K562 (cell line): ENCODE data around the gene GEMIN4. TPM values are rescaled to one million over a fixed set of nuclear protein-coding genes. Genes with fewer than 3 reads are reported as not detected.

Source experiments
- ATAC-seq: fragments of 200-7000 bp; cut with Tn5 transposase; 3 replicates; pipeline ENCODE4 v1.9.1; 2020; ENCODE audit warnings: moderate library complexity
- BruUV-seq: library from RNA; stranded (reverse); fragments of 400-500 nt; replicated peaks from 2 replicates; lab custom pipeline; 2021; lab: Mats Ljungman, UMichigan
- CTCF ChIA-PET: fragments of 300-600 bp; formaldehyde crosslinking; extraction: SDS; loops from one replicate; lab custom pipeline; 2021; ENCODE audit warnings: low intra/inter-chr PET ratio; lab: Yijun Ruan, JAX
- POLR2A ChIA-PET: fragments of 300-600, 350-650 bp; sonication (Branson Sonifier 250); formaldehyde crosslinking; extraction: SDS; loops from one replicate; lab custom pipeline; 2021; ENCODE audit warnings: antibody characterized with exemption, inconsistent platforms; lab: Yijun Ruan, JAX
- DNase-seq, 4 experiments: peaks; one replicate each; pipeline versions ENCODE4 v3.0.0 to v3.0.0-alpha.2; 2011 to 2018; ENCODE audit warnings: low spot score in 3 of 4, mixed read lengths in 3 of 4; ENCODE audit errors: extremely low read depth in 1 of 4
- FAIRE-seq: peaks from 2 replicates; lab custom pipeline; 2011; peaks lifted over from hg19 to GRCh38; lab: Jason Lieb, UNC
- H2AFZ ChIP-seq: 2 replicates; pipeline ENCODE4 v1.6.0; 2011; ENCODE audit warnings: low read depth, low read length, control low read depth, inconsistent platforms
- H3K27ac ChIP-seq: fragments of 200-600 bp; 3 replicates; pipeline ENCODE4 v1.8.0; 2011; ENCODE audit warnings: low read depth, mild to moderate bottlenecking, control low read depth, inconsistent platforms, low read length, moderate library complexity, mixed read lengths; ENCODE audit errors: extremely low read depth
- H3K27me3 ChIP-seq, 2 experiments: fragments of 300-600 bp in 1 of 2; 2 replicates in 1 of 2; 3 replicates in 1 of 2; pipeline versions ENCODE4 v1.6.0 to v1.8.0; 2011; ENCODE audit warnings: inconsistent platforms in 2 of 2, low read length in 2 of 2, mild to moderate bottlenecking in 1 of 2, mixed read lengths in 1 of 2, moderate library complexity in 1 of 2; ENCODE audit not compliant: control insufficient read depth in 2 of 2, insufficient read depth in 2 of 2
- H3K36me3 ChIP-seq: fragments of 300-600 bp; 3 replicates; pipeline ENCODE4 v1.8.0; 2011; ENCODE audit warnings: mild to moderate bottlenecking, low read length, inconsistent platforms; ENCODE audit not compliant: control insufficient read depth, insufficient read depth
- H3K4me1 ChIP-seq, 2 experiments: fragments of 200-600 bp in 1 of 2; replicated peaks in 1 of 2; 2 replicates in 1 of 2; 3 replicates in 1 of 2; pipeline versions ENCODE4 v1.5.1 to v1.8.0; 2011; ENCODE audit warnings: inconsistent platforms in 2 of 2, low read length in 2 of 2, mild to moderate bottlenecking in 1 of 2, mixed read lengths in 1 of 2, moderate library complexity in 1 of 2; ENCODE audit not compliant: control insufficient read depth in 2 of 2, insufficient read depth in 2 of 2
- H3K4me2 ChIP-seq: 2 replicates; pipeline ENCODE4 v1.6.1; 2011; ENCODE audit warnings: low read length, control low read depth, inconsistent platforms, mixed read lengths; ENCODE audit not compliant: insufficient read depth
- H3K4me3 ChIP-seq: fragments of 200-600 bp; sonication (generic), shearing (Covaris generic); 2 replicates; pipeline ENCODE4 v1.5.1; 2016; ENCODE audit warnings: control low read depth, inconsistent platforms
- H3K79me2 ChIP-seq: fragments of 200-600 bp; 3 replicates; pipeline ENCODE4 v1.8.0; 2011; ENCODE audit warnings: low read length, inconsistent platforms; ENCODE audit not compliant: control insufficient read depth, insufficient read depth
- H3K9ac ChIP-seq, 2 experiments: 2 replicates each; pipeline versions ENCODE4 v1.6.0 to v1.6.1; 2011; ENCODE audit warnings: low read depth in 2 of 2, low read length in 2 of 2, control low read depth in 1 of 2, inconsistent platforms in 1 of 2, mild to moderate bottlenecking in 1 of 2, mixed read lengths in 1 of 2; ENCODE audit not compliant: insufficient read depth in 1 of 2
- H3K9me1 ChIP-seq: one replicate; pipeline ENCODE4 v1.6.0; 2011; ENCODE audit warnings: inconsistent platforms, mild to moderate bottlenecking, low read length, moderate library complexity; ENCODE audit not compliant: control insufficient read depth, insufficient read depth
- H3K9me3 ChIP-seq: replicated peaks from 2 replicates; pipeline ENCODE4 v1.5.1; 2011; ENCODE audit warnings: low read depth, low read length, inconsistent platforms; ENCODE audit not compliant: control insufficient read depth, insufficient read depth
- H4K20me1 ChIP-seq: replicated peaks from 2 replicates; pipeline ENCODE4 v1.6.1; 2011; ENCODE audit warnings: low read length, inconsistent platforms, mixed read lengths; ENCODE audit not compliant: control insufficient read depth, insufficient read depth
- CBX1 ChIP-seq: sonication (generic); IDR thresholded peaks from 2 replicates; pipeline ENCODE4 v1.6.1; 2016; ENCODE audit warnings: antibody characterized with exemption, low read depth, mild to moderate bottlenecking
- ERF ChIP-seq: fragments of 450-650 bp; formaldehyde crosslinking; IDR thresholded peaks from 2 replicates; pipeline ENCODE4 v1.4.0; 2020; ENCODE audit warnings: mild to moderate bottlenecking, mixed read lengths
- HNRNPL ChIP-seq: fragments of 200-400 bp; formaldehyde crosslinking; IDR thresholded peaks from 2 replicates; pipeline ENCODE4 v1.6.1; 2017; ENCODE audit warnings: low read depth, mild to moderate bottlenecking, low read length
- L3MBTL2 ChIP-seq: fragments of 450-650 bp; IDR thresholded peaks from 2 replicates; pipeline ENCODE4 v1.6.1; 2016; ENCODE audit warnings: mild to moderate bottlenecking, moderate library complexity
- PML ChIP-seq: IDR thresholded peaks from 2 replicates; pipeline ENCODE4 v1.6.1; 2012; ENCODE audit warnings: low read length, inconsistent platforms
- RBM17 ChIP-seq: fragments of 200-400 bp; formaldehyde crosslinking; IDR thresholded peaks from 2 replicates; pipeline ENCODE4 v1.6.1; 2017; ENCODE audit warnings: low read depth, mild to moderate bottlenecking, low read length, borderline replicate concordance
- RHOXF2B ChIP-seq: fragments of 250-450 bp; sonication (Bioruptor Pico); conservative IDR thresholded peaks from 2 replicates; pipeline ENCODE4 v1.5.1; 2021
- TAL1 ChIP-seq: fragments of 450-650 bp; IDR thresholded peaks from 2 replicates; pipeline ENCODE4 v1.6.1; 2016; ENCODE audit warnings: mild to moderate bottlenecking
- TBP ChIP-seq: optimal IDR thresholded peaks from 2 replicates; pipeline ENCODE3; 2011; ENCODE audit warnings: low read depth, low read length, improper control_type of control experiment
- ZFP36 ChIP-seq: fragments of 150-350 bp; IDR thresholded peaks from 2 replicates; pipeline ENCODE4 v1.6.1; 2018; ENCODE audit warnings: low read length, low read depth; ENCODE audit not compliant: partially characterized antibody
- ZKSCAN1 ChIP-seq: fragments of 150-350 bp; IDR thresholded peaks from 2 replicates; pipeline ENCODE4 v1.6.1; 2016; ENCODE audit warnings: low read depth, low read length
- ZNF639 ChIP-seq, 2 experiments: fragments of 200-800 bp in 1 of 2; sonication (Bioruptor generic) in 1 of 2; sonication (generic) in 1 of 2; formaldehyde crosslinking in 1 of 2; IDR thresholded peaks in 1 of 2; conservative IDR thresholded peaks in 1 of 2; 2 replicates each; pipeline versions ENCODE4 v1.5.0 to v1.6.1; 2016 to 2020; ENCODE audit warnings: missing compliant biosample characterization in 1 of 2, missing genetic modification characterization in 1 of 2, missing genetic modification reagents in 1 of 2
- ZNF699 ChIP-seq: fragments of 250-450 bp; sonication (Bioruptor Pico); IDR thresholded peaks from 2 replicates; pipeline ENCODE4 v1.8.0; 2021; ENCODE audit warnings: mild to moderate bottlenecking, moderate library complexity; ENCODE audit not compliant: insufficient replicate concordance
- WGBS: fragments of 100-300 bp; shearing (Covaris generic); methylation state at CpG from one replicate; pipeline ENCODE4 v1.1.6; 2016; ENCODE audit warnings: low coverage, mixed read lengths; ENCODE audit not compliant: insufficient coverage; ENCODE audit errors: missing lambda C conversion rate; 5-methylcytosine and 5-hydroxymethylcytosine counted together
- in situ Hi-C: fragments of 300-500 bp; cut with MboI; formaldehyde crosslinking; loops from 4 replicates; pipeline ENCODE4 v1.15.0; 2018; ENCODE audit warnings: inconsistent platforms, mixed read lengths
- intact Hi-C: fragments of 100-400 bp; cut with micrococcal nuclease; formaldehyde crosslinking; loops from 2 replicates; pipeline ENCODE4 v1.14.2; 2022
- polyA plus RNA-seq, 8 experiments: library from polyadenylated mRNA; depleted of rRNA in 4 of 8; stranded (reverse) in 5 of 8; unstranded in 3 of 8; fragments of >200 nt; fragmentation: Nextera tagmentation in 2 of 8; fragmentation: Illumina TruSeq in 1 of 8; extraction: Ambion mirVana in 2 of 8; extraction: Trizol in 1 of 8; gene quantifications; 2 replicates each; pipeline versions ENCODE4 v1.2.1 to v1.2.3, GENCODE V29; 2011 to 2014; ENCODE audit warnings: inconsistent platforms in 1 of 8, missing spikeins in 1 of 8
- total RNA-seq, 7 experiments: library from RNA; depleted of rRNA in 6 of 7; stranded (reverse); fragments of >200 nt in 6 of 7; fragmentation: Illumina TruSeq in 2 of 7; extraction: Trizol in 2 of 7; gene quantifications; 2 replicates each; pipeline versions ENCODE4 v1.2.1 to v1.2.3, GENCODE V29; 2011 to 2021; ENCODE audit warnings: low replicate concordance in 1 of 7
- TF ChIP-seq, protein P1 (sequence below): fragments of 450-650 bp; IDR thresholded peaks from 2 replicates; pipeline ENCODE4 v1.6.1; 2016; ENCODE audit warnings: antibody characterized with exemption

GEMIN4 gene
- total and polyA plus RNA-seq, 9 of the 15 experiments (the other 6 are each of a cell fraction or from before 2014, with no cell fraction given), result 1.8 to 42.5 (median 10.8) TPM

DNA sequence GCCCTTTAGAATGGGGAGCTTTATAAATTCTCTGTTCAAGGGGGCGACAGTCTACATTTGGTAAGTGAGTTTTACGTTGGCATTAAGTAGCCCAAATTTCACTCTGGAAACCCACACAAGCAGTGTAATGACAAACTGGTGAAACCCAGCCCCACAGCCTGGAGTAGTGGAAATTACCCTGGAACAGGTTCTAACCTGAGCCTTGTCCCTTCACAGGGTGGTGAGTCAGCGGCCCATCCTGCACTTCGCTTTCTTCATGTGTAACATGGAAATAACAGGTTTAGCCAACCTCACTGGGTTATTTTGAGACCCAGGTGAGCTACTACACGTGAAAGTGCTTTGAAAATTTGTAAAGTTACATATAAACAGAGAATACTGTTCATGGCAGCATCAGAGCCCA, 23.2 kb downstream of the GEMIN4 start:
- Histone ChIP-seq H4K20me1 (no peaks in the 10 kb centered on the region), H3K36me3 (peaks cover 3% of the 10 kb centered on the region; the same call in 2 of the 3 replicates), H3K9me1 (no peaks in the 10 kb centered on the region), H3K4me2 (no peak overlapping the region)
- intact Hi-C loops, result no loop called here
- DNase-seq, result no peak
- CTCF ChIA-PET, result no interaction called here
- TF ChIP-seq RBM17, result no peak
- TF ChIP-seq CBX1, result no peak
- no peak for TF ChIP-seq ZNF699 (CRISPR knock-in tag)
- no peak for TF ChIP-seq RHOXF2B
- no peak for TF ChIP-seq TAL1
- TF ChIP-seq, all 486 proteins: peak for 0
- Histone ChIP-seq H3K27ac (no peak overlapping the region), H3K79me2 (peaks cover 12% of the 10 kb centered on the region; the same call in 2 of the 3 replicates), H3K9me3 (no peaks in the 10 kb centered on the region), H3K27me3 (no peaks in the 10 kb centered on the region), H3K4me1 (peaks cover 7 to 17% of the 10 kb centered on the region in 2 experiments; a peak in 4 of 5 replicates), H3K9ac (no peak overlapping the region), H2AFZ (no peak overlapping the region), H3K4me3 (no peak overlapping the region)
- WGBS, result 65% methylated on average over 5 of the region's 5 CpGs
- no TSS peak for BruUV-seq
- in situ Hi-C loops, result no loop called here
- ATAC-seq, result no peak
- FAIRE-seq, result no peak
- POLR2A ChIA-PET, result interaction anchor here (0.7 kb wide), 1 partner anchor 16 kb away, joined by 4 read pairs; no protein-coding TSS in a partner anchor

- Histone ChIP-seq H4K20me1 (no peaks in the 10 kb centered on the region), H3K27me3 (no peaks in the 10 kb centered on the region), H3K27ac (no peak overlapping the region), H3K4me3 (no peak overlapping the region), H3K9me1 (no peaks in the 10 kb centered on the region), H2AFZ (no peak overlapping the region), H3K9ac (no peak overlapping the region), H3K9me3 (no peaks in the 10 kb centered on the region), H3K36me3 (no peaks in the 10 kb centered on the region), H3K4me1 (no peaks in the 10 kb centered on the region; a peak in 3 of 5 replicates), H3K79me2 (no peaks in the 10 kb centered on the region), H3K4me2 (no peak overlapping the region)
- WGBS, result 30% methylated on average over 19 of the region's 20 CpGs
- in situ Hi-C loops (no loop called here), intact Hi-C loops (no loop called here)
- FAIRE-seq (no peak), ATAC-seq (no peak), DNase-seq (no peak)
- no TSS peak for BruUV-seq
- ChIA-PET CTCF (no interaction called here), POLR2A (interaction anchor here (0.6 kb wide), 1 partner anchor 22 kb away, joined by 3 read pairs; no protein-coding TSS in a partner anchor)
- TF ChIP-seq TBP (no peak), PML (no peak), ZNF639 (CRISPR knock-in tag; conservative IDR thresholded peaks at IDR 0.05 in 1 of 2, IDR thresholded peaks at IDR 0.05 in 1 of 2) (no peak), ZKSCAN1 (no peak), ERF (CRISPR knock-in tag) (no peak), L3MBTL2 (no peak), ZFP36 (no peak), HNRNPL (no peak)
- TF ChIP-seq, protein P1, sequence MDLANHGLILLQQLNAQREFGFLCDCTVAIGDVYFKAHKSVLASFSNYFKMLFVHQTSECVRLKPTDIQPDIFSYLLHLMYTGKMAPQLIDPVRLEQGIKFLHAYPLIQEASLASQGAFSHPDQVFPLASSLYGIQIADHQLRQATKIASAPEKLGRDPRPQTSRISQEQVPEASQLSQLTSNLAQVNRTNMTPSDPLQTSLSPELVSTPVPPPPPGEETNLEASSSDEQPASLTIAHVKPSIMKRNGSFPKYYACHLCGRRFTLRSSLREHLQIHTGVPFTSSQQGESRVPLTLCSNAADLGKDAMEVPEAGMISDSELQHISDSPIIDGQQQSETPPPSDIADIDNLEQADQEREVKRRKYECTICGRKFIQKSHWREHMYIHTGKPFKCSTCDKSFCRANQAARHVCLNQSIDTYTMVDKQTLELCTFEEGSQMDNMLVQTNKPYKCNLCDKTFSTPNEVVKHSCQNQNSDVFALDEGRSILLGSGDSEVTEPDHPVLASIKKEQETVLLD, result no peak
These were observed 25.7 kb downstream of the GEMIN4 start for GRCh38 chr17:726271-726919.
